HEK293 (cell line): ENCODE data around the gene LPIN3.

Source experiments
- CTCF ChIP-seq: fragments of 450-650 bp; formaldehyde crosslinking; IDR thresholded peaks from 2 replicates; pipeline ENCODE4 v1.5.1; 2016; ENCODE audit warnings: missing biosample characterization, missing genetic modification characterization
- TCF7L2 ChIP-seq: IDR thresholded peaks from 2 replicates; pipeline ENCODE4 v1.6.1; 2011; ENCODE audit warnings: low read depth, mild to moderate bottlenecking, inconsistent platforms, low read length, moderate library complexity, borderline replicate concordance
- ZFP37 ChIP-seq: fragments of 450-650 bp; formaldehyde crosslinking; IDR thresholded peaks from 2 replicates; pipeline ENCODE4 v1.5.1; 2016; ENCODE audit warnings: missing biosample characterization, missing genetic modification characterization
- ZNF223 ChIP-seq: fragments of 450-650 bp; formaldehyde crosslinking; IDR thresholded peaks from 2 replicates; pipeline ENCODE4 v1.5.1; 2016; ENCODE audit warnings: missing biosample characterization, missing genetic modification characterization
- ZNF274 ChIP-seq, 2 experiments: fragments of 200-500 bp in 1 of 2; fragments of 450-650 bp in 1 of 2; sonication (Bioruptor generic) in 1 of 2; formaldehyde crosslinking in 1 of 2; IDR thresholded peaks; 2 replicates each; pipeline versions ENCODE4 v1.5.1 to v1.6.1; 2014 to 2016; ENCODE audit warnings: borderline replicate concordance in 1 of 2, inconsistent platforms in 1 of 2, low read length in 1 of 2, missing biosample characterization in 1 of 2, missing genetic modification characterization in 1 of 2
- ZNF324 ChIP-seq: fragments of 450-650 bp; formaldehyde crosslinking; IDR thresholded peaks from 2 replicates; pipeline ENCODE4 v1.5.1; 2016; ENCODE audit warnings: missing biosample characterization, missing genetic modification characterization
- ZNF423 ChIP-seq: fragments of 450-650 bp; formaldehyde crosslinking; IDR thresholded peaks from 2 replicates; pipeline ENCODE4 v1.5.1; 2016; ENCODE audit warnings: missing biosample characterization, missing genetic modification characterization
- ZNF521 ChIP-seq: fragments of 450-650 bp; formaldehyde crosslinking; IDR thresholded peaks from 2 replicates; pipeline ENCODE4 v1.5.1; 2017; ENCODE audit warnings: missing biosample characterization, mild to moderate bottlenecking, missing genetic modification characterization
- ZNF768 ChIP-seq: fragments of 450-650 bp; formaldehyde crosslinking; IDR thresholded peaks from 2 replicates; pipeline ENCODE4 v1.5.1; 2018; ENCODE audit warnings: missing biosample characterization, mild to moderate bottlenecking, missing genetic modification characterization

- TF ChIP-seq ZNF423 (tag by site-specific recombination) = no peak
- TF ChIP-seq CTCF (tag by site-specific recombination) = no peak
- no peak for TF ChIP-seq ZNF521
- no peak for TF ChIP-seq ZNF223 (tag by site-specific recombination)
- TF ChIP-seq TCF7L2 = no peak
- no peak for TF ChIP-seq ZFP37 (tag by site-specific recombination)
- no peak for TF ChIP-seq ZNF274 (IDR thresholded peaks at IDR 0.05; ENCODE audit: low read length)
- no peak for TF ChIP-seq ZNF274 (tag by site-specific recombination; IDR thresholded peaks at IDR 0.05; ENCODE audit: borderline replicate concordance)
- no peak for TF ChIP-seq ZNF768 (tag by site-specific recombination)
- no peak for TF ChIP-seq ZNF324
Measured at GRCh38 chr20:41406353-41406752, 65.7 kb downstream of the LPIN3 start.
